A673 (cell line): ENCODE results near the gene CNOT2. TPM values are rescaled to one million over a fixed set of nuclear protein-coding genes. Genes with fewer than 3 reads are reported as not detected.

Experiments used
- BruUV-seq: library from RNA; stranded (reverse); fragments of 400-500 nt; replicated peaks from 2 replicates; lab custom pipeline; 2021; lab: Mats Ljungman, UMichigan
- CTCF ChIA-PET: fragments of 300-600 bp; sonication (Branson Sonifier 250); formaldehyde crosslinking; loops from one replicate; lab custom pipeline; 2022; ENCODE audit warnings: antibody characterized with exemption; lab: Charles Lee
- POLR2A ChIA-PET: fragments of 300-600 bp; sonication (Branson Sonifier 250); formaldehyde crosslinking; loops from one replicate; lab custom pipeline; 2022; ENCODE audit warnings: antibody characterized with exemption; ENCODE audit not compliant: low non-redundant PET; lab: Charles Lee
- DNase-seq: peaks from one replicate; pipeline ENCODE4 v3.0.0-alpha.2; 2015; ENCODE audit warnings: low spot score
- H3K27ac ChIP-seq: fragments of 200-600 bp; sonication (generic); 2 replicates; pipeline ENCODE4 v1.5.1; 2016; ENCODE audit warnings: mixed run types, low read depth, mild to moderate bottlenecking, mixed read lengths, antibody characterized with exemption, low read length; ENCODE audit not compliant: poor library complexity, severe bottlenecking
- H3K27me3 ChIP-seq: fragments of 200-600 bp; sonication (generic); replicated peaks from 2 replicates; pipeline ENCODE4 v1.6.1; 2017; ENCODE audit warnings: mixed run types, low read depth, mild to moderate bottlenecking, mixed read lengths, antibody characterized with exemption, low read length; ENCODE audit not compliant: insufficient read depth, poor library complexity
- H3K36me3 ChIP-seq: fragments of 200-600 bp; sonication (generic); 2 replicates; pipeline ENCODE4 v1.6.1; 2016; ENCODE audit warnings: mixed run types, mild to moderate bottlenecking, mixed read lengths, antibody characterized with exemption, low read length; ENCODE audit not compliant: insufficient read depth, poor library complexity, severe bottlenecking
- H3K4me1 ChIP-seq: fragments of 200-600 bp; sonication (generic); 2 replicates; pipeline ENCODE4 v1.6.1; 2017; ENCODE audit warnings: mixed run types, mild to moderate bottlenecking, mixed read lengths, antibody characterized with exemption, low read length; ENCODE audit not compliant: insufficient read depth, poor library complexity, severe bottlenecking
- H3K4me3 ChIP-seq: fragments of 200-600 bp; sonication (generic); 2 replicates; pipeline ENCODE4 v1.5.1; 2016; ENCODE audit warnings: low read depth, mixed run types, mild to moderate bottlenecking, mixed read lengths, low read length; ENCODE audit not compliant: poor library complexity, severe bottlenecking
- H3K9me3 ChIP-seq: fragments of 200-600 bp; sonication (generic); 2 replicates; pipeline ENCODE4 v1.6.1; 2016; ENCODE audit warnings: mixed run types, low read depth, mild to moderate bottlenecking, mixed read lengths, antibody characterized with exemption, low read length; ENCODE audit not compliant: poor library complexity, severe bottlenecking
- EZH2 ChIP-seq: fragments of 200-600 bp; sonication (generic); IDR thresholded peaks from 2 replicates; pipeline ENCODE4 v1.6.1; 2017; ENCODE audit warnings: borderline replicate concordance, low read depth, mild to moderate bottlenecking, mixed read lengths, antibody characterized with exemption, low read length; ENCODE audit not compliant: poor library complexity, severe bottlenecking
- intact Hi-C: fragments of 100-400 bp; cut with micrococcal nuclease; formaldehyde crosslinking; loops from one replicate; pipeline ENCODE4 v1.10.0; 2022; ENCODE audit not compliant: unreplicated experiment
- total RNA-seq: library from RNA; stranded (reverse); gene quantifications from 2 replicates; pipeline ENCODE4 v1.2.3, GENCODE V29; 2021
- TF ChIP-seq, protein P1 (sequence below): fragments of 300-800, 200-600 bp; sonication (generic); conservative IDR thresholded peaks from 2 replicates; pipeline ENCODE4 v1.5.1; 2017; ENCODE audit warnings: low read depth, mild to moderate bottlenecking, antibody characterized with exemption, low read length, moderate library complexity, mixed read lengths

CNOT2 gene
- total RNA-seq, 1 experiment from 2014 or later = 89.0 TPM

DNA sequence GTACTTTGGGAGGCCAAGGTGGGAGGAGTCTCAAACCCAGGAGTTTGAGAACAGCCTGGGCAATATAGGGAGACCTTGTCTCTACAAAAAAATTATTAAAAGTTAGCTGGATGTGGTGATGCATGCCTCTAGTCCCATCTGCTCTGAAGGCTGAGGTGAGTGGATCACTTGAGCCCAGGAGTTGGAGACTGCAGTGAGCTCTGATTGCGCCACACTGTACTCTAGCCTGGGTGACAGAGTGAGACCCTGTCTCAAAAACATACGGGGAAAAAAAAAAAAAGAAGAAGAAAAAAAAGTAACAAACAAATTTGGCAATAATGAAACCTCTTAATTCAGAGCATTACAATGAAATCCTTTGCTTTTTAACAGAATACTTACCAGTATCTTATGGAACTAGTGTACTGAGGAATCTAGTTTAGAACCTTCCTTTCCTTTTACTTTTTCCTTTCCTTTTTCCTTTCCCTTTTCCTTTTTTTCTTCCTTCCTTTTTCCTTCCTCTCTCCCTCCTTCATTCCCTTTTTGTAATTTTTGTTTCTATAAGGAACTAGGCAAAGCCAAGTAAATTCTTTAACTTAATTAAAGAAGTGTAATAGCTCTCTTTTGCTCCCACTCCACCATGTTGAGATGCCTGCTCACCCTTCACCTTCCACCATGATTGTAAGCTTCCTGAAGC, 12.2 kb upstream of the CNOT2 start:
- H3K4me1 ChIP-seq = no peaks in the 10 kb centered on the region
- ChIA-PET POLR2A (no interaction called here), CTCF (no interaction called here)
- TF ChIP-seq, protein P1, sequence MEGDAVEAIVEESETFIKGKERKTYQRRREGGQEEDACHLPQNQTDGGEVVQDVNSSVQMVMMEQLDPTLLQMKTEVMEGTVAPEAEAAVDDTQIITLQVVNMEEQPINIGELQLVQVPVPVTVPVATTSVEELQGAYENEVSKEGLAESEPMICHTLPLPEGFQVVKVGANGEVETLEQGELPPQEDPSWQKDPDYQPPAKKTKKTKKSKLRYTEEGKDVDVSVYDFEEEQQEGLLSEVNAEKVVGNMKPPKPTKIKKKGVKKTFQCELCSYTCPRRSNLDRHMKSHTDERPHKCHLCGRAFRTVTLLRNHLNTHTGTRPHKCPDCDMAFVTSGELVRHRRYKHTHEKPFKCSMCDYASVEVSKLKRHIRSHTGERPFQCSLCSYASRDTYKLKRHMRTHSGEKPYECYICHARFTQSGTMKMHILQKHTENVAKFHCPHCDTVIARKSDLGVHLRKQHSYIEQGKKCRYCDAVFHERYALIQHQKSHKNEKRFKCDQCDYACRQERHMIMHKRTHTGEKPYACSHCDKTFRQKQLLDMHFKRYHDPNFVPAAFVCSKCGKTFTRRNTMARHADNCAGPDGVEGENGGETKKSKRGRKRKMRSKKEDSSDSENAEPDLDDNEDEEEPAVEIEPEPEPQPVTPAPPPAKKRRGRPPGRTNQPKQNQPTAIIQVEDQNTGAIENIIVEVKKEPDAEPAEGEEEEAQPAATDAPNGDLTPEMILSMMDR = no peak
- no peak for TF ChIP-seq EZH2
- intact Hi-C loops = no loop called here
- no peak overlapping the region for H3K27ac ChIP-seq
- no peaks in the 10 kb centered on the region for H3K27me3 ChIP-seq
- H3K4me3 ChIP-seq = no peak overlapping the region
- H3K36me3 ChIP-seq = no peaks in the 10 kb centered on the region
- DNase-seq = no peak
- no TSS peak for BruUV-seq
- H3K9me3 ChIP-seq = no peaks in the 10 kb centered on the region

DNA sequence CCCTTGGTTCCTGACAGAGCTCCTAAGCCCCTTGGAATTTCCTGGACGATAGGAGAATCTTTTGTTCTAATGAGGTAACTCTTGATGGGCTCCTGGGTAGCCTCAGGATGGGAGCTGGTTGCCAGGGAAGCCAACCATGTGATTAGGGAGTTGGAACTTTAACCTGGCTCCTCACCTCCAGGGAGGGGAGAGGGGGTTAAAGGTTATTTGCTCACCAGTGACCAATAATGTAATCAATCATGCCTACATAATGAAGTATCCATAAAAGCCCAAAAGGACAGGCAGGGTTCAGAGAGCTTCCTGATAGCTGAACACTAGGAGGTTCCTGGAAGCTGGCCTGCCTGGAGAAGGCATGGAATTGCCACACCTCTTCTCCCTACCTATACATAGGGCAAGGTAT, 6.2 kb upstream of the CNOT2 start:
- H3K4me3 ChIP-seq = no peak overlapping the region
- BruUV-seq = no TSS peak
- H3K27ac ChIP-seq = no peak overlapping the region
- no peak for DNase-seq
- H3K27me3 ChIP-seq = no peaks in the 10 kb centered on the region
- intact Hi-C loops = no loop called here
- ChIA-PET CTCF (no interaction called here), POLR2A (no interaction called here)
- no peaks in the 10 kb centered on the region for H3K9me3 ChIP-seq
- peaks cover 20% of the 10 kb centered on the region for H3K36me3 ChIP-seq
- H3K4me1 ChIP-seq = peaks cover 7% of the 10 kb centered on the region
- TF ChIP-seq EZH2 = no peak
- TF ChIP-seq, protein P1 = no peak

DNA sequence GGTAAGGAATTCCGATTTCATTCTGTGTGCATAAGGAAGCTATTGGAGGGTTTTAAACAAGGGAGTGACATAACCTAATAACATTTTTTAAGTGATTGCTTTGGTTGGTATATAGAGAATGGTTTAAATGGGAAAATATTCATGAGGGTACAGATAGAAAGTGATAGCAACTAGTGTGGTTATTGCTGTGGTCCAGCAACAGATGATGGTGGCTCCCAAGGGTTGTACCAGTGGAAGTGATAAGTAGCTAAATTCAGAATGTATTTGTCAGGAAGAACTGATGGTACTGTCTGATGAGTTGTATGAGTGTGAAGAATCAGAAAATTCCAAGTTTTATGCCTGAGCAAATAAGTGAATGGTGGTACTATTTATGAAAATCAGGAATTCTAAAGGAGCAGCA, 2.6 kb upstream of the CNOT2 start:
- DNase-seq = no peak
- H3K4me1 ChIP-seq = peaks cover 14% of the 10 kb centered on the region
- intact Hi-C loops = loop anchor here (5.0 kb wide), 1 partner anchor 127 kb away; the partner anchor contains the start of gene KCNMB4
- no peaks in the 10 kb centered on the region for H3K27me3 ChIP-seq
- no TSS peak for BruUV-seq
- H3K9me3 ChIP-seq = no peaks in the 10 kb centered on the region
- ChIA-PET POLR2A (interaction anchor here (0.6 kb wide), 1 partner anchor 66 kb away, joined by 3 read pairs; no protein-coding TSS in a partner anchor), CTCF (no interaction called here)
- TF ChIP-seq, protein P1 = no peak
- TF ChIP-seq EZH2 = no peak
- no peak overlapping the region for H3K4me3 ChIP-seq
- H3K27ac ChIP-seq = no peak overlapping the region
- H3K36me3 ChIP-seq = peaks cover 22% of the 10 kb centered on the region
